SK-N-SH (cell line): ENCODE measurements around the gene S100A8. TPM values are rescaled to one million over a fixed set of nuclear protein-coding genes. Genes with fewer than 3 reads are reported as not detected.

Experiments used
- CTCF ChIA-PET: fragments of 300-600, 350-600 bp; formaldehyde crosslinking; extraction: SDS; loops from one replicate; lab custom pipeline; 2021; lab: Yijun Ruan, JAX
- POLR2A ChIA-PET: fragments of 350-600 bp; sonication (Branson Sonifier 250); formaldehyde crosslinking; extraction: SDS; loops from one replicate; lab custom pipeline; 2020; ENCODE audit warnings: antibody characterized with exemption, inconsistent platforms; lab: Yijun Ruan, JAX
- DNase-seq: peaks from one replicate; pipeline ENCODE4 v3.0.0; 2012
- H2AFZ ChIP-seq: fragments of 200-600 bp; sonication (generic); 2 replicates; pipeline ENCODE4 v1.8.1; 2016; ENCODE audit warnings: antibody characterized with exemption, mild to moderate bottlenecking, low read depth
- H3F3A ChIP-seq: fragments of 200-600 bp; sonication (generic); replicated peaks from 2 replicates; pipeline ENCODE3; 2016; ENCODE audit warnings: antibody characterized with exemption, mild to moderate bottlenecking; ENCODE audit not compliant: insufficient read depth
- H3K27ac ChIP-seq, 2 experiments: fragments of 200-500 bp in 1 of 2; fragments of 200-600 bp in 1 of 2; sonication (Bioruptor generic) in 1 of 2; sonication (generic), shearing (Covaris generic) in 1 of 2; 2 replicates each; pipeline versions ENCODE4 v1.5.1 to v1.6.1; 2014 to 2016; ENCODE audit warnings: low read depth in 2 of 2, inconsistent platforms in 1 of 2, low read length in 1 of 2, mild to moderate bottlenecking in 1 of 2, mixed read lengths in 1 of 2
- H3K27me3 ChIP-seq: fragments of 200-600 bp; sonication (generic), shearing (Covaris generic); 2 replicates; pipeline ENCODE4 v1.6.1; 2016; ENCODE audit warnings: mixed run types; ENCODE audit not compliant: insufficient read depth
- H3K36me3 ChIP-seq, 2 experiments: fragments of 200-500 bp in 1 of 2; fragments of 200-600 bp in 1 of 2; sonication (Bioruptor generic) in 1 of 2; sonication (generic) in 1 of 2; replicated peaks in 1 of 2; 2 replicates each; pipeline versions ENCODE3 to v1.5.1; 2014 to 2016; ENCODE audit warnings: low read length in 1 of 2, mild to moderate bottlenecking in 1 of 2; ENCODE audit not compliant: insufficient read depth in 2 of 2, control insufficient read depth in 1 of 2
- H3K4me1 ChIP-seq, 2 experiments: fragments of 200-500 bp in 1 of 2; fragments of 200-600 bp in 1 of 2; sonication (Bioruptor generic) in 1 of 2; sonication (generic), shearing (Covaris generic) in 1 of 2; 2 replicates each; pipeline versions ENCODE4 v1.5.1 to v1.6.1; 2014 to 2016; ENCODE audit warnings: low read depth in 1 of 2, low read length in 1 of 2, mixed run types in 1 of 2; ENCODE audit not compliant: insufficient read depth in 2 of 2, control insufficient read depth in 1 of 2
- H3K4me2 ChIP-seq: fragments of 200-600 bp; sonication (generic), shearing (Covaris generic); 2 replicates; pipeline ENCODE4 v1.6.1; 2017; ENCODE audit warnings: mixed run types
- H3K4me3 ChIP-seq, 2 experiments: fragments of 200-500 bp in 1 of 2; fragments of 200-600 bp in 1 of 2; sonication (Bioruptor generic) in 1 of 2; sonication (generic), shearing (Covaris generic) in 1 of 2; 2 replicates each; pipeline versions ENCODE4 v1.5.1 to v1.8.1; 2014 to 2016; ENCODE audit warnings: low read depth in 2 of 2, inconsistent platforms in 1 of 2, low read length in 1 of 2, mild to moderate bottlenecking in 1 of 2, mixed read lengths in 1 of 2, moderate library complexity in 1 of 2
- H3K79me2 ChIP-seq: fragments of 200-600 bp; sonication (generic); 2 replicates; pipeline ENCODE4 v1.8.1; 2017; ENCODE audit warnings: mild to moderate bottlenecking; ENCODE audit not compliant: insufficient read depth
- H3K9ac ChIP-seq: fragments of 200-600 bp; sonication (generic); 2 replicates; pipeline ENCODE4 v1.6.1; 2017; ENCODE audit warnings: mixed run types
- H3K9me2 ChIP-seq: fragments of 200-600 bp; sonication (generic); 2 replicates; pipeline ENCODE4 v1.6.1; 2017; ENCODE audit warnings: mixed run types
- H3K9me3 ChIP-seq: fragments of 200-600 bp; sonication (generic); 2 replicates; pipeline ENCODE4 v1.6.1; 2017; ENCODE audit warnings: mixed run types, mild to moderate bottlenecking, moderate library complexity
- H4K20me1 ChIP-seq: fragments of 200-600 bp; sonication (generic); 2 replicates; pipeline ENCODE4 v1.6.1; 2017; ENCODE audit warnings: mild to moderate bottlenecking, mixed run types; ENCODE audit not compliant: insufficient read depth
- EP300 ChIP-seq, 2 experiments: IDR thresholded peaks; 2 replicates each; pipeline versions ENCODE4 v1.4.0 to v1.6.1; 2012; ENCODE audit warnings: borderline replicate concordance in 1 of 2, low read depth in 1 of 2, low read length in 1 of 2
- FOXJ3 ChIP-seq: sonication (generic); formaldehyde crosslinking; IDR thresholded peaks from 2 replicates; pipeline ENCODE4 v1.5.1; 2020; ENCODE audit warnings: mild to moderate bottlenecking, missing genetic modification reagents
- GATA2 ChIP-seq: sonication (generic); formaldehyde crosslinking; IDR thresholded peaks from 2 replicates; pipeline ENCODE4 v1.5.0; 2020; ENCODE audit warnings: mild to moderate bottlenecking, missing genetic modification reagents
- JUND ChIP-seq: IDR thresholded peaks from 2 replicates; pipeline ENCODE4 v1.4.0; 2012
- MXI1 ChIP-seq: IDR thresholded peaks from 2 replicates; pipeline ENCODE4 v1.6.1; 2012; ENCODE audit warnings: mild to moderate bottlenecking, low read depth, low read length, improper control_type of control experiment
- NFIC ChIP-seq: IDR thresholded peaks from 2 replicates; pipeline ENCODE4 v1.4.0; 2012; ENCODE audit warnings: borderline replicate concordance
- NRF1 ChIP-seq: IDR thresholded peaks from 2 replicates; pipeline ENCODE4 v1.6.1; 2012; ENCODE audit warnings: low read depth, mild to moderate bottlenecking, low read length
- RXRA ChIP-seq: IDR thresholded peaks from 2 replicates; pipeline ENCODE4 v1.4.0; 2012; ENCODE audit warnings: low read depth, mild to moderate bottlenecking, borderline replicate concordance
- SMC3 ChIP-seq: IDR thresholded peaks from 2 replicates; pipeline ENCODE4 v1.6.1; 2012; ENCODE audit warnings: low read depth, low read length, improper control_type of control experiment
- TAF1 ChIP-seq: IDR thresholded peaks from 2 replicates; pipeline ENCODE4 v1.6.1; 2012; ENCODE audit warnings: low read depth, mild to moderate bottlenecking, low read length, moderate library complexity, borderline replicate concordance
- TEAD4 ChIP-seq: IDR thresholded peaks from 2 replicates; pipeline ENCODE4 v1.4.0; 2012; ENCODE audit warnings: mild to moderate bottlenecking, borderline replicate concordance; ENCODE audit not compliant: insufficient read depth
- YY1 ChIP-seq: IDR thresholded peaks from 2 replicates; pipeline ENCODE4 v1.4.0; 2012; ENCODE audit warnings: low read depth, mild to moderate bottlenecking
- WGBS: methylation state at CpG from one replicate; pipeline ENCODE4 v1.1.6; 2017; ENCODE audit warnings: low lambda C conversion rate; 5-methylcytosine and 5-hydroxymethylcytosine counted together
- polyA plus RNA-seq, 3 experiments: library from polyadenylated mRNA; depleted of rRNA; stranded (reverse); fragments of >200 nt; gene quantifications; 2 replicates each; pipeline ENCODE4 v1.2.3, GENCODE V29; 2012
- TF ChIP-seq, protein P1 (sequence below): IDR thresholded peaks from 2 replicates; pipeline ENCODE4 v1.4.0; 2012; ENCODE audit warnings: low read depth, borderline replicate concordance
- TF ChIP-seq, protein P2 (sequence below): fragments of 200-600 bp; sonication (generic); IDR thresholded peaks from 2 replicates; pipeline ENCODE4 v1.6.1; 2017; ENCODE audit warnings: antibody characterized with exemption, mild to moderate bottlenecking, moderate library complexity
- TF ChIP-seq, protein P3 (sequence below): fragments of 150-350 bp; IDR thresholded peaks from 2 replicates; pipeline ENCODE4 v1.6.1; 2016; ENCODE audit warnings: mild to moderate bottlenecking, low read depth, low read length

The S100A8 gene
- polyA plus RNA-seq, 1 of the 3 experiments (the other 2 are of a cell fraction): not detected

DNA sequence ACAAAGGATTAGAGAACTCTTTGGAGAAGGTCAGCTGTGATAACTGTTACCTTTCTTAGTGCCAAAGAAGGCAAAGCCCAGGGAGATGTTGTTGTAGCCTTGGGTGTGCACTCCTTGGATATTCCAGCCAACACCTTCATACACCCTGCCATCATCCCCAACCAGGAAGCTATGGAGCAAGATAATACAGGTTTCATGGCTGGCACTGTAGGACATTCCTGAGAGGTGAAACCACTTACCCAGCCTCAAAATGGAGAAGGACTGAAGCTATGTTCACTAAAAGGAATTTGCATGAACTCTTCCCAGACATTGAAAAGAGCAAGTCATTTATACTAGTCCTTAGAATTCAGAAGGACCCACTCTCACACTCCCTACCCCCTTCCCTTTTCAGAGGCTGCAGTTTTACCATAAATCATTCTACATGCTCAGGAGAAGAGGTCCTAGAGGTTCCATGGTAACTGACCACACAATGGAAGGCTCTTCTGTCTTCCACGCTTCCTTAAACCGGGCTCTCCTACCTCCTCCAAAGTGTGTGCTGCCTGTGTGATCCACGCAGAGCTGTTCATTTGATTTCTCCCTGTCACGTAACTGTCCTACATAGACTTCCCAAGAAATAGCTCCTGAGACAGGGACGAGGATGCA is 47.7 kb downstream of the S100A8 start:
- TF ChIP-seq TAF1 (no peak), RXRA (no peak), FOXJ3 (CRISPR knock-in tag) (no peak), NFIC (no peak), NRF1 (no peak), JUND (no peak), GATA2 (CRISPR knock-in tag) (no peak), SMC3 (no peak), EP300 (IDR thresholded peaks at IDR 0.05; ENCODE audit: borderline replicate concordance in 1 of 2, low read depth in 1 of 2, low read length in 1 of 2) (no peak), TEAD4 (no peak), YY1 (no peak), MXI1 (no peak)
- TF ChIP-seq, protein P1, sequence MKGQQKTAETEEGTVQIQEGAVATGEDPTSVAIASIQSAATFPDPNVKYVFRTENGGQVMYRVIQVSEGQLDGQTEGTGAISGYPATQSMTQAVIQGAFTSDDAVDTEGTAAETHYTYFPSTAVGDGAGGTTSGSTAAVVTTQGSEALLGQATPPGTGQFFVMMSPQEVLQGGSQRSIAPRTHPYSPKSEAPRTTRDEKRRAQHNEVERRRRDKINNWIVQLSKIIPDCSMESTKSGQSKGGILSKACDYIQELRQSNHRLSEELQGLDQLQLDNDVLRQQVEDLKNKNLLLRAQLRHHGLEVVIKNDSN: no peak
- TF ChIP-seq, protein P2, sequence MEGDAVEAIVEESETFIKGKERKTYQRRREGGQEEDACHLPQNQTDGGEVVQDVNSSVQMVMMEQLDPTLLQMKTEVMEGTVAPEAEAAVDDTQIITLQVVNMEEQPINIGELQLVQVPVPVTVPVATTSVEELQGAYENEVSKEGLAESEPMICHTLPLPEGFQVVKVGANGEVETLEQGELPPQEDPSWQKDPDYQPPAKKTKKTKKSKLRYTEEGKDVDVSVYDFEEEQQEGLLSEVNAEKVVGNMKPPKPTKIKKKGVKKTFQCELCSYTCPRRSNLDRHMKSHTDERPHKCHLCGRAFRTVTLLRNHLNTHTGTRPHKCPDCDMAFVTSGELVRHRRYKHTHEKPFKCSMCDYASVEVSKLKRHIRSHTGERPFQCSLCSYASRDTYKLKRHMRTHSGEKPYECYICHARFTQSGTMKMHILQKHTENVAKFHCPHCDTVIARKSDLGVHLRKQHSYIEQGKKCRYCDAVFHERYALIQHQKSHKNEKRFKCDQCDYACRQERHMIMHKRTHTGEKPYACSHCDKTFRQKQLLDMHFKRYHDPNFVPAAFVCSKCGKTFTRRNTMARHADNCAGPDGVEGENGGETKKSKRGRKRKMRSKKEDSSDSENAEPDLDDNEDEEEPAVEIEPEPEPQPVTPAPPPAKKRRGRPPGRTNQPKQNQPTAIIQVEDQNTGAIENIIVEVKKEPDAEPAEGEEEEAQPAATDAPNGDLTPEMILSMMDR: no peak
- TF ChIP-seq, protein P3, sequence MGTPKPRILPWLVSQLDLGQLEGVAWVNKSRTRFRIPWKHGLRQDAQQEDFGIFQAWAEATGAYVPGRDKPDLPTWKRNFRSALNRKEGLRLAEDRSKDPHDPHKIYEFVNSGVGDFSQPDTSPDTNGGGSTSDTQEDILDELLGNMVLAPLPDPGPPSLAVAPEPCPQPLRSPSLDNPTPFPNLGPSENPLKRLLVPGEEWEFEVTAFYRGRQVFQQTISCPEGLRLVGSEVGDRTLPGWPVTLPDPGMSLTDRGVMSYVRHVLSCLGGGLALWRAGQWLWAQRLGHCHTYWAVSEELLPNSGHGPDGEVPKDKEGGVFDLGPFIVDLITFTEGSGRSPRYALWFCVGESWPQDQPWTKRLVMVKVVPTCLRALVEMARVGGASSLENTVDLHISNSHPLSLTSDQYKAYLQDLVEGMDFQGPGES: no peak
- Histone ChIP-seq H4K20me1 (no peaks in the 10 kb centered on the region), H3K27me3 (peaks cover 40% of the 10 kb centered on the region; the same call in 1 of the 2 replicates), H3K36me3 (no peaks in the 10 kb centered on the region), H3K27ac (no peak overlapping the region), H3K79me2 (no peaks in the 10 kb centered on the region), H3K9me2 (no peaks in the 10 kb centered on the region), H2AFZ (no peak overlapping the region), H3K4me3 (no peak overlapping the region), H3K9ac (no peak overlapping the region), H3K9me3 (no peaks in the 10 kb centered on the region), H3K4me1 (no peaks in the 10 kb centered on the region), H3K4me2 (no peak overlapping the region), H3F3A (no peaks in the 10 kb centered on the region)
- ChIA-PET CTCF (interaction anchor here (1.1 to 2.8 kb wide), 5 partner anchors 10 to 167 kb away, joined by 3 to 17 read pairs (median 4); no protein-coding TSS in a partner anchor), POLR2A (no interaction called here)
- WGBS: 1% methylated on average over 5 of the region's 5 CpGs
- no peak for DNase-seq
